H9 (cell line): ENCODE measurements around the gene LIMS3. TPM values are rescaled to one million over a fixed set of nuclear protein-coding genes. Genes with fewer than 3 reads are reported as not detected.
"Not testable (repeated sequence)": the region's sequence is repeated elsewhere in the genome, so short reads cannot be mapped to it uniquely, and the experiment has no call there.

Experiments
- DNase-seq: peaks from one replicate; pipeline ENCODE4 v3.0.0-alpha.2; 2017
- H2AFZ ChIP-seq: one replicate; pipeline ENCODE4 v1.6.1; 2013; ENCODE audit warnings: mild to moderate bottlenecking, low read length, control low read depth, moderate library complexity
- H2AK5ac ChIP-seq: 2 replicates; pipeline ENCODE4 v1.6.1; 2013; ENCODE audit warnings: low read length, control low read depth, mixed read lengths; ENCODE audit not compliant: insufficient read length
- H2BK120ac ChIP-seq: one replicate; pipeline ENCODE4 v1.6.1; 2013; ENCODE audit warnings: low read depth, mild to moderate bottlenecking, low read length, control low read depth, inconsistent platforms; ENCODE audit not compliant: poor library complexity, severe bottlenecking
- H2BK12ac ChIP-seq: 2 replicates; pipeline ENCODE4 v1.6.1; 2013; ENCODE audit warnings: low read length, control low read depth, mixed read lengths, low read depth; ENCODE audit not compliant: insufficient read length
- H2BK15ac ChIP-seq: 2 replicates; pipeline ENCODE4 v1.6.1; 2013; ENCODE audit warnings: low read depth, low read length, control low read depth
- H2BK20ac ChIP-seq: one replicate; pipeline ENCODE4 v1.6.1; 2013; ENCODE audit warnings: low read depth, mild to moderate bottlenecking, low read length, control low read depth, inconsistent platforms; ENCODE audit not compliant: poor library complexity, severe bottlenecking
- H2BK5ac ChIP-seq: 2 replicates; pipeline ENCODE4 v1.6.1; 2013; ENCODE audit warnings: low read length, control low read depth, mixed read lengths; ENCODE audit not compliant: insufficient read length
- H3K14ac ChIP-seq: 2 replicates; pipeline ENCODE4 v1.6.1; 2013; ENCODE audit warnings: low read length, control low read depth; ENCODE audit not compliant: insufficient read depth
- H3K18ac ChIP-seq: 2 replicates; pipeline ENCODE4 v1.6.1; 2013; ENCODE audit warnings: low read depth, mild to moderate bottlenecking, mixed read lengths, low read length, control low read depth; ENCODE audit not compliant: insufficient read length
- H3K23ac ChIP-seq: 2 replicates; pipeline ENCODE4 v1.6.1; 2013; ENCODE audit warnings: low read length, control low read depth, mixed read lengths, low read depth; ENCODE audit not compliant: insufficient read length
- H3K23me2 ChIP-seq: 2 replicates; pipeline ENCODE4 v1.6.1; 2013; ENCODE audit warnings: low read depth, mild to moderate bottlenecking, mixed read lengths, low read length, control low read depth; ENCODE audit not compliant: insufficient read length, poor library complexity, severe bottlenecking
- H3K27ac ChIP-seq: 2 replicates; pipeline ENCODE4 v1.5.1; 2013; ENCODE audit warnings: low read length, control low read depth, mixed read lengths, low read depth; ENCODE audit not compliant: insufficient read length
- H3K27me3 ChIP-seq: 2 replicates; pipeline ENCODE4 v1.6.1; 2013; ENCODE audit warnings: low read length, control low read depth, inconsistent platforms; ENCODE audit not compliant: insufficient read depth
- H3K4ac ChIP-seq: 2 replicates; pipeline ENCODE4 v1.6.1; 2013; ENCODE audit warnings: low read depth, mild to moderate bottlenecking, control low read depth, inconsistent platforms, low read length, moderate library complexity
- H3K4me1 ChIP-seq: 2 replicates; pipeline ENCODE4 v1.6.1; 2013; ENCODE audit warnings: low read length, control low read depth, inconsistent platforms; ENCODE audit not compliant: insufficient read depth
- H3K4me2 ChIP-seq: 2 replicates; pipeline ENCODE4 v1.6.1; 2013; ENCODE audit warnings: low read length, control low read depth, mixed read lengths; ENCODE audit not compliant: insufficient read length, insufficient read depth
- H3K56ac ChIP-seq: 2 replicates; pipeline ENCODE4 v1.6.1; 2013; ENCODE audit warnings: low read depth, mild to moderate bottlenecking, mixed read lengths, low read length, control low read depth; ENCODE audit not compliant: insufficient read length
- H3K79me1 ChIP-seq: 2 replicates; pipeline ENCODE4 v1.6.1; 2013; ENCODE audit warnings: low read depth, mild to moderate bottlenecking, moderate library complexity, low read length, control low read depth, inconsistent platforms; ENCODE audit not compliant: insufficient read depth, poor library complexity, severe bottlenecking
- H3K79me2 ChIP-seq: 2 replicates; pipeline ENCODE4 v1.6.1; 2013; ENCODE audit warnings: low read length, control low read depth, inconsistent platforms; ENCODE audit not compliant: insufficient read depth
- H3K9ac ChIP-seq: 2 replicates; pipeline ENCODE4 v1.6.1; 2013; ENCODE audit warnings: low read length, control low read depth, mixed read lengths; ENCODE audit not compliant: insufficient read length; ENCODE audit errors: extremely low read depth
- H3K9me3 ChIP-seq: one replicate; pipeline ENCODE4 v1.6.1; 2013; ENCODE audit warnings: low read depth, low read length, inconsistent platforms; ENCODE audit not compliant: control insufficient read depth
- H3T11ph ChIP-seq: one replicate; pipeline ENCODE4 v1.6.1; 2013; ENCODE audit warnings: mild to moderate bottlenecking, low read length, control low read depth, inconsistent platforms
- H4K20me1 ChIP-seq: one replicate; pipeline ENCODE4 v1.6.1; 2013; ENCODE audit not compliant: control insufficient read depth, insufficient read length, insufficient read depth
- H4K5ac ChIP-seq: 2 replicates; pipeline ENCODE4 v1.6.1; 2013; ENCODE audit warnings: low read depth, mild to moderate bottlenecking, mixed read lengths, low read length, control low read depth; ENCODE audit not compliant: insufficient read length
- H4K8ac ChIP-seq: replicated peaks from 2 replicates; pipeline ENCODE4 v1.6.1; 2013; ENCODE audit warnings: low read length, control low read depth, mixed read lengths, low read depth; ENCODE audit not compliant: insufficient read length
- H4K91ac ChIP-seq: 2 replicates; pipeline ENCODE4 v1.6.1; 2013; ENCODE audit warnings: low read depth, mild to moderate bottlenecking, moderate library complexity, mixed read lengths, low read length, control low read depth; ENCODE audit not compliant: insufficient read length
- H3K27ac Mint-ChIP-seq, 3 experiments: 2 replicates in 2 of 3; 3 replicates in 1 of 3; pipeline ENCODE4 v1.8.0; 2020 to 2021; ENCODE audit warnings: mixed read lengths in 3 of 3, mild to moderate bottlenecking in 1 of 3, moderate library complexity in 1 of 3
- H3K27me3 Mint-ChIP-seq: 2 replicates; pipeline ENCODE4 v1.8.0; 2021; ENCODE audit warnings: low read depth, mild to moderate bottlenecking, moderate library complexity, mixed read lengths
- H3K36me3 Mint-ChIP-seq, 3 experiments: 2 replicates in 2 of 3; 3 replicates in 1 of 3; pipeline ENCODE4 v1.8.0; 2020 to 2021; ENCODE audit warnings: low read depth in 3 of 3, mixed read lengths in 3 of 3; ENCODE audit not compliant: insufficient read depth in 1 of 3
- H3K4me1 Mint-ChIP-seq, 2 experiments: 2 replicates each; pipeline ENCODE4 v1.8.0; 2020; ENCODE audit warnings: mixed read lengths in 2 of 2
- H3K4me3 Mint-ChIP-seq, 2 experiments: 2 replicates in 1 of 2; 3 replicates in 1 of 2; pipeline ENCODE4 v1.8.0; 2020 to 2021; ENCODE audit warnings: mild to moderate bottlenecking in 2 of 2, mixed read lengths in 2 of 2, moderate library complexity in 1 of 2
- H3K9me3 Mint-ChIP-seq, 2 experiments: 2 replicates in 1 of 2; 3 replicates in 1 of 2; pipeline ENCODE4 v1.8.0; 2020; ENCODE audit warnings: mild to moderate bottlenecking in 2 of 2, mixed read lengths in 2 of 2, moderate library complexity in 1 of 2
- WGBS: extraction: QIAGEN DNeasy Blood & Tissue Kit; methylation state at CpG from one replicate; pipeline ENCODE4 v1.1.7; 2013; ENCODE audit warnings: missing lambda C conversion rate, low lambda C conversion rate, mixed read lengths; ENCODE audit not compliant: insufficient read length; ENCODE audit errors: extremely low coverage; 5-methylcytosine and 5-hydroxymethylcytosine counted together
- total RNA-seq: library from RNA; stranded (reverse); gene quantifications from 2 replicates; pipeline ENCODE4 v1.2.1, GENCODE V29; 2021

LIMS3 gene
- total RNA-seq, 1 experiment from 2014 or later = 0.46 TPM

DNA sequence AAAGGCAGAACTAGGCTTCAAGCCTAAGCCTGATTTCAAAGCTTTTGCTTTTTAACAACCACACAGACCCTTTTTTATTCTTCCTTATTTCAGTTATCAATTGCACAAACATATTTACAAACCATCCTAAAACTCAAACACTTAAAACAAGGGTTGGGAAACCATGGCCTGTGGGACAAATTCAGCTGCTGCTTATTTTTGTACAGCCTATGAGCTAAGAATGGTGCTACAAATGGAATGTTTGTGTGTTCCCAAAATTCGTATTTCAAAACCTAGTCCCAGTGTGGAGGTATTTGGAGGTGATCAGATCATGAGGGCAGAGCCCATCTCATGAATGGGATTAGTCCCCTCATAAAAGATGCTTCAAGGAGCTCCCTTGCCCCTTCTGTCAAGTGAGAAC lies 67.0 kb downstream of the LIMS3 start:
- WGBS = no CpG with 5 or more reads among the region's 1 CpG
- not testable (repeated sequence) for H4K91ac ChIP-seq, H3K4me3 Mint-ChIP-seq, H3K79me1 ChIP-seq, H4K5ac ChIP-seq, H2BK15ac ChIP-seq, H3K4me2 ChIP-seq, H3K18ac ChIP-seq, H4K8ac ChIP-seq, H3K79me2 ChIP-seq, H3K36me3 Mint-ChIP-seq, H3T11ph ChIP-seq, H3K4me1 ChIP-seq, H4K20me1 ChIP-seq, H2BK20ac ChIP-seq, H2BK5ac ChIP-seq, H2BK120ac ChIP-seq, H3K23ac ChIP-seq, H3K9me3 ChIP-seq, H3K4ac ChIP-seq, DNase-seq, H3K14ac ChIP-seq, H3K27me3 Mint-ChIP-seq, H2AK5ac ChIP-seq, H3K4me1 Mint-ChIP-seq, H2AFZ ChIP-seq, H3K27me3 ChIP-seq, H3K23me2 ChIP-seq, H3K27ac Mint-ChIP-seq, H2BK12ac ChIP-seq, H3K9me3 Mint-ChIP-seq, H3K9ac ChIP-seq, H3K56ac ChIP-seq, H3K27ac ChIP-seq

DNA sequence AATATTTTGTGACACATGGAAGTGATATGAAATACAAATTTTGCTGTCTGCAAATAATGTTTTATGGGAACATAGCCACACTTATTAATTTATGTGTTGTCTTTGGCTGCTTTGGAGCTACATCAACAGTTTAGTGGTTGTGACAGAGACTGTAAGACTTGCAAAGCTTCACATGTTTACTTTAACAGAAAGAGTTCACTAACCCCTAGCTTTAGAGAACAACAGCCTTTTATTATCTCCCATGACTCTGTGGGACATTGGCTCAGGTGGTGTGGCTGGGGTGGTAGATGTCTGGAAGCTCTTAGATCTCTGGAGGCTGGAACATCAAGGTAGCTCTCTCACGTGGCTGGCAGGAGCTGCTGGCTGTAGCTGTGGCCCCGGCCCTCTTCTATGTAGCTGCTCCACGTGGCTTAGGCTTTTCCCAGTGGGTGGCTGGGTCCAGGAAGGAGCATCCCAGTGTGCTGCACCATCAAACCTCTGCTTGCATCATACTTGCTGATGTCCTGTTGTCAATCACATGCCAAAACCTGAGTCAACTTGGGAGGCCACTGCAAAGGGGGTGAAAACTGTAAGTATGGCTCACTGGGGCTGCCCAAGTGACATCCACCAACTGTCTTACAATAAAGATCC lies 67.7 kb downstream of the LIMS3 start:
- H3K4ac ChIP-seq, H3K27me3 ChIP-seq, H3T11ph ChIP-seq, H3K23me2 ChIP-seq, H2AFZ ChIP-seq, H3K27ac ChIP-seq, H3K9ac ChIP-seq, H3K18ac ChIP-seq, H4K8ac ChIP-seq, H3K36me3 Mint-ChIP-seq, H3K27me3 Mint-ChIP-seq, H3K27ac Mint-ChIP-seq, H3K4me2 ChIP-seq, H2BK5ac ChIP-seq, H2BK15ac ChIP-seq, H3K14ac ChIP-seq, H2BK20ac ChIP-seq, H4K20me1 ChIP-seq, H3K9me3 Mint-ChIP-seq, H3K79me2 ChIP-seq, H2BK12ac ChIP-seq, H2AK5ac ChIP-seq, H2BK120ac ChIP-seq, H4K5ac ChIP-seq, H3K79me1 ChIP-seq, H4K91ac ChIP-seq, H3K4me3 Mint-ChIP-seq, H3K4me1 ChIP-seq, H3K9me3 ChIP-seq, DNase-seq, H3K56ac ChIP-seq, H3K4me1 Mint-ChIP-seq, H3K23ac ChIP-seq: not testable (repeated sequence)
- no CpG with 5 or more reads among the region's 3 CpGs for WGBS
